GM12874 (cell line): Measurements from ENCODE around the gene DLD.

Experiments
- CTCF ChIP-seq: IDR thresholded peaks from 2 replicates; pipeline ENCODE4 v1.5.1; 2011; ENCODE audit warnings: low read depth, mild to moderate bottlenecking, control low read depth, low read length, moderate library complexity; ENCODE audit not compliant: insufficient read depth

Gene DLD

GRCh38 chr7:107865956-107866775, 24.8 kb upstream of the DLD start:
- no peak for TF ChIP-seq CTCF

GRCh38 chr7:107867858-107868466, 23.0 kb upstream of the DLD start:
- no peak for TF ChIP-seq CTCF

GRCh38 chr7:107870427-107871000, 20.5 kb upstream of the DLD start:
- no peak for TF ChIP-seq CTCF

GRCh38 chr7:107874111-107874510, 16.9 kb upstream of the DLD start:
- no peak for TF ChIP-seq CTCF

- peak; percentile 61 for TF ChIP-seq CTCF
Measured at GRCh38 chr7:107874605-107875446, 16.2 kb upstream of the DLD start.

GRCh38 chr7:107876916-107877315, 14.1 kb upstream of the DLD start:
- no peak for TF ChIP-seq CTCF
